Heart right ventricle (tissue), 16 donors: Measurements from ENCODE around the gene MAGOHB. TPM values are rescaled to one million over a fixed set of nuclear protein-coding genes. Genes with fewer than 3 reads are reported as not detected.
"Not testable (repeated sequence)": the region's sequence is repeated elsewhere in the genome, so short reads cannot be mapped to it uniquely, and the experiment has no call there.

Experiments
- ATAC-seq, 8 donors: fragments of 200-7000 bp; cut with Tn5 transposase; one replicate each; pipeline ENCODE4 v1.9.1; 2020; ENCODE audit warnings: mild to moderate bottlenecking in 8 of 8, moderate library complexity in 8 of 8, moderate number of reproducible peaks in 1 of 8
- DNase-seq, 2 donors: peaks; one replicate each; pipeline ENCODE4 v3.0.0-alpha.2; 2020
- H3K27ac ChIP-seq, 10 donors: fragments of 200-600 bp; sonication (generic) in 2 of 10; one replicate each; pipeline versions ENCODE4 v1.5.0 to v1.8.0; 2020 to 2022; ENCODE audit warnings: mild to moderate bottlenecking in 3 of 10
- H3K27me3 ChIP-seq, 7 donors: fragments of 200-600 bp; one replicate each; pipeline ENCODE4 v1.8.0; 2021 to 2022; ENCODE audit warnings: mild to moderate bottlenecking in 2 of 7
- H3K36me3 ChIP-seq, 9 donors: fragments of 200-600 bp; sonication (generic) in 1 of 9; one replicate each; pipeline versions ENCODE4 v1.5.0 to v1.8.0; 2020 to 2022; ENCODE audit warnings: mild to moderate bottlenecking in 2 of 9
- H3K4me1 ChIP-seq, 9 donors: fragments of 200-600 bp; sonication (generic) in 1 of 9; one replicate each; pipeline versions ENCODE4 v1.5.0 to v1.8.0; 2020 to 2022; ENCODE audit warnings: mild to moderate bottlenecking in 4 of 9
- H3K4me3 ChIP-seq, 10 donors: fragments of 200-600 bp; sonication (generic) in 2 of 10; one replicate each; pipeline versions ENCODE4 v1.5.0 to v1.8.0; 2020 to 2022; ENCODE audit warnings: mild to moderate bottlenecking in 7 of 10, moderate library complexity in 2 of 10
- H3K9me3 ChIP-seq, 11 donors: fragments of 200-600 bp in 10 of 11; sonication (generic) in 2 of 11; one replicate each; pipeline versions ENCODE4 v1.5.0 to v1.8.0; 2013 to 2022; ENCODE audit warnings: mild to moderate bottlenecking in 2 of 11, control low read depth in 1 of 11, moderate library complexity in 1 of 11
- CTCF ChIP-seq, 9 donors: fragments of 200-600 bp; sonication (generic) in 2 of 9; IDR thresholded peaks; one replicate each; pipeline versions ENCODE4 v1.5.0 to v1.8.0; 2021 to 2022; ENCODE audit warnings: antibody characterized with exemption in 9 of 9, mild to moderate bottlenecking in 5 of 9, moderate library complexity in 1 of 9
- WGBS, 2 donors: extraction: QIAGEN DNeasy Blood & Tissue Kit; methylation state at CpG; one replicate each; pipeline ENCODE4 v1.1.7; 2013; ENCODE audit warnings: inconsistent platforms in 1 of 2; 5-methylcytosine and 5-hydroxymethylcytosine counted together
- intact Hi-C, 10 donors: fragments of 100-400 bp; cut with DNase I; formaldehyde crosslinking; loops; one replicate each; pipeline versions ENCODE4 v1.11.1 to v1.14.2; 2022
- polyA plus RNA-seq, 2 donors: library from polyadenylated mRNA; stranded (reverse); fragments of 200-250 nt; gene quantifications; one replicate each; pipeline ENCODE4 v1.2.3, GENCODE V29; 2013
- total RNA-seq, 10 donors: library from RNA; stranded (reverse); fragmentation: NEBNext Ultra II Directional in 3 of 10; extraction: Animal tissue kit (Norgen Biotek cat#: 25700) in 3 of 10; gene quantifications; one replicate each; pipeline versions ENCODE4 v1.2.1 to v1.2.4, GENCODE V29; 2021 to 2023
- donor health status: Arrhythmogenic right ventricular cardiomyopathy.
- donor health status: ischemic (EF 13 %, LVEDD 7.1; RV severe dilation, severe dysfunction).
- donor health status: healthy with polysubstance abuse.
- donor health status: DM: no; HTN: yes; CAD: no.
- donor health status: DM: no; HTN: no; CAD: no.
- donor health status: ischemic (EF 25% LVEDD 6.9; RV normal size, moderate dysfunction).
- donor health status: ischemic (EF 25% LVEDD 5.7; RV mildly dilated, moderate dysfunction).
- donor health status: healthy.
- donor health status: DM: yes; HTN: yes; CAD: no.
- donor health status: Ischemic cardiomyopathy.
- donor health status: ischemic (EF 35%, LVEDD 5.7; RV mildly dilated, moderate dysfunction).
- donor health status: nonischemic (EF 11% LVEDD 7.7; RV severe dilation, severe dysfunction).
- donor health status: DM: yes; HTN: yes; CAD: no.
- donor health status: PGD.
- donor health status: ischemic (EF 29% LVEDD 5.4; RV normal size, mild dysfunction).
- donor health status: nonischemic (EF 23%, LVEDD 6.1; RV moderate dilation, normal function).

The MAGOHB gene
- total and polyA plus RNA-seq, 12 donors, result 10.9 to 17.1 (median 13.5) TPM

- no peak overlapping the region for H3K27ac ChIP-seq
- no peak for TF ChIP-seq CTCF (IDR thresholded peaks at IDR 0.05)
- DNase-seq (no peak), ATAC-seq (no peak)
- intact Hi-C loops, result no loop called here
- no peaks in the 10 kb centered on the region for H3K4me1 ChIP-seq
- WGBS, 2 donors, result 91 to 95% methylated on average over 3 of the region's 3 CpGs
- H3K36me3 ChIP-seq, result peaks cover 0 to 61% (median 0%) of the 10 kb centered on the region in 9 donors
- H3K27me3 ChIP-seq, result no peaks in the 10 kb centered on the region
- H3K4me3 ChIP-seq, result no peak overlapping the region
- H3K9me3 ChIP-seq, result no peaks in the 10 kb centered on the region
Observed at GRCh38 chr12:10590966-10591365, 22.4 kb downstream of the MAGOHB start.

- no peak for TF ChIP-seq CTCF (IDR thresholded peaks at IDR 0.05)
- intact Hi-C loops, result no loop called here
- Histone ChIP-seq H3K27me3 (no peaks in the 10 kb centered on the region), H3K4me3 (no peak overlapping the region), H3K27ac (no peak overlapping the region), H3K9me3 (peaks cover 0 to 13% (median 0%) of the 10 kb centered on the region in 11 donors), H3K36me3 (peaks cover 0 to 31% (median 0%) of the 10 kb centered on the region in 9 donors), H3K4me1 (no peaks in the 10 kb centered on the region)
- no peak for DNase-seq
- ATAC-seq, result no peak
- WGBS, 2 donors, result 76 to 94% methylated on average over 1 of the region's 1 CpG
Observed at GRCh38 chr12:10584415-10584814, 29.0 kb downstream of the MAGOHB start.

- peaks cover 0 to 13% (median 0%) of the 10 kb centered on the region in 11 donors for H3K9me3 ChIP-seq
- intact Hi-C loops, result no loop called here
- DNase-seq (no peak), ATAC-seq (no peak)
- H3K36me3 ChIP-seq, result peaks cover 0 to 21% (median 0%) of the 10 kb centered on the region in 9 donors
- TF ChIP-seq CTCF (IDR thresholded peaks at IDR 0.05), result no peak
- H3K27ac ChIP-seq, result no peak overlapping the region
- WGBS, 2 donors, result 93% methylated on average over 3 of the region's 3 CpGs
- H3K4me1 ChIP-seq, result no peaks in the 10 kb centered on the region
- no peaks in the 10 kb centered on the region for H3K27me3 ChIP-seq
- H3K4me3 ChIP-seq, result no peak overlapping the region
Observed at GRCh38 chr12:10582704-10583103, 30.7 kb downstream of the MAGOHB start.

- H3K4me3 ChIP-seq, H3K4me1 ChIP-seq, H3K27ac ChIP-seq, DNase-seq, H3K27me3 ChIP-seq, intact Hi-C loops, ATAC-seq: not testable (repeated sequence)
- 84 to 100% methylated on average over 3 of the region's 3 CpGs for WGBS, 2 donors
- Histone ChIP-seq H3K9me3 (peaks cover 0 to 13% (median 0%) of the 10 kb centered on the region in 11 donors), H3K36me3 (peaks cover 0 to 21% (median 0%) of the 10 kb centered on the region in 9 donors)
Observed at GRCh38 chr12:10582133-10582532, 31.3 kb downstream of the MAGOHB start.

GRCh38 chr12:10574307-10574706 is 39.1 kb downstream of the MAGOHB start:
- Histone ChIP-seq H3K27ac (no peak overlapping the region), H3K4me3 (no peak overlapping the region), H3K4me1 (no peaks in the 10 kb centered on the region), H3K27me3 (peaks cover 0 to 11% (median 0%) of the 10 kb centered on the region in 7 donors), H3K9me3 (no peaks in the 10 kb centered on the region), H3K36me3 (no peaks in the 10 kb centered on the region)
- no peak for ATAC-seq
- WGBS, 2 donors, result 40 to 71% methylated on average over 2 of the region's 2 CpGs
- no peak for TF ChIP-seq CTCF (IDR thresholded peaks at IDR 0.05)
- DNase-seq, result no peak
- intact Hi-C loops, result no loop called here

GRCh38 chr12:10572021-10572490 is 41.4 kb downstream of the MAGOHB start:
- ATAC-seq, H3K9me3 ChIP-seq, H3K4me3 ChIP-seq, H3K36me3 ChIP-seq, H3K4me1 ChIP-seq, H3K27ac ChIP-seq, DNase-seq, intact Hi-C loops: not testable (repeated sequence)
- WGBS, 2 donors, result 71 to 78% methylated on average over 3 of the region's 3 CpGs
- peaks cover 0 to 26% (median 0%) of the 10 kb centered on the region in 7 donors for H3K27me3 ChIP-seq
